ENCODE data around the gene AMPD3. TPM values are rescaled to one million over a fixed set of nuclear protein-coding genes. Genes with fewer than 3 reads are reported as not detected.

The AMPD3 gene
- total RNA-seq, 1 experiment from 2014 or later: 0.19 TPM

GRCh38 chr11:10522921-10523320, 67.9 kb downstream of the AMPD3 start:
- no TSS peak for BruUV-seq (replicated peaks)
- Histone ChIP-seq H3K4me3 (ENCODE audit: low read depth, low read length, poor library complexity, severe bottlenecking) (no peak overlapping the region), H3K9me3 (ENCODE audit: low read depth, low read length, poor library complexity, severe bottlenecking) (no peaks in the 10 kb centered on the region), H3K36me3 (ENCODE audit: insufficient read depth, low read length, poor library complexity, severe bottlenecking) (peaks cover 91% of the 10 kb centered on the region), H3K27ac (ENCODE audit: low read depth, low read length, poor library complexity, severe bottlenecking) (peak overlapping the region; percentile 11), H3K27me3 (replicated peaks; ENCODE audit: insufficient read depth, low read depth, low read length, poor library complexity) (no peaks in the 10 kb centered on the region), H3K4me1 (ENCODE audit: insufficient read depth, low read length, poor library complexity, severe bottlenecking) (peaks cover 20% of the 10 kb centered on the region)
- ChIA-PET POLR2A (ENCODE audit: low non-redundant PET) (interaction anchor here (0.7 kb wide), 1 partner anchor 9 kb away, joined by 3 read pairs; no protein-coding TSS in a partner anchor), CTCF (no interaction called here)
- intact Hi-C loops (cut with micrococcal nuclease; ENCODE audit: unreplicated experiment): no loop called here
- TF ChIP-seq CTCF (conservative IDR thresholded peaks at IDR 0.05; ENCODE audit: low read depth, low read length) (no peak), EZH2 (IDR thresholded peaks at IDR 0.05; ENCODE audit: borderline replicate concordance, low read depth, low read length, poor library complexity, severe bottlenecking) (no peak)
- DNase-seq (ENCODE audit: low spot score): no peak

DNA sequence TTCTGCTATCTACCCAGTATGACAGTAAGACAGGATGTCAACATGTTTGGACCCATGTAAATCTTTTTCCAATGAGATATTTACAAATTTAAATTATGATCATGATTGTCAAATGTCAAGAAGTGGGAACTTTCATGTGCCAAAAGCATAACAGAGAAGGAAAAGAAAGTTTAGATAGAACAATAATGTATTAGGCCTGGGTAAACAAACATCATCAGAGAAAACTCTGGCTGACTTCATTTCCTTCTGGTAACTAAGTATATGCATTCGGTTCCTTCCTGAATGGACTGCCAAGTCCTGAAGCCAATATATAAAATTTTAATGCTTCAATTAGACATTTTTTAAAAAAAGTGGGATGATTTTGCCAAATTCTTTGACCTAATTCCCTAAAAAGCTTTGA, 69.4 kb downstream of the AMPD3 start:
- ChIA-PET CTCF (no interaction called here), POLR2A (ENCODE audit: low non-redundant PET) (no interaction called here)
- TF ChIP-seq EZH2 (IDR thresholded peaks at IDR 0.05; ENCODE audit: borderline replicate concordance, low read depth, low read length, poor library complexity, severe bottlenecking) (no peak), CTCF (conservative IDR thresholded peaks at IDR 0.05; ENCODE audit: low read depth, low read length) (no peak)
- Histone ChIP-seq H3K4me1 (ENCODE audit: insufficient read depth, low read length, poor library complexity, severe bottlenecking) (peaks cover 31% of the 10 kb centered on the region), H3K27ac (ENCODE audit: low read depth, low read length, poor library complexity, severe bottlenecking) (no peak overlapping the region), H3K27me3 (replicated peaks; ENCODE audit: insufficient read depth, low read depth, low read length, poor library complexity) (no peaks in the 10 kb centered on the region), H3K4me3 (ENCODE audit: low read depth, low read length, poor library complexity, severe bottlenecking) (no peak overlapping the region), H3K9me3 (ENCODE audit: low read depth, low read length, poor library complexity, severe bottlenecking) (no peaks in the 10 kb centered on the region), H3K36me3 (ENCODE audit: insufficient read depth, low read length, poor library complexity, severe bottlenecking) (peaks cover 89% of the 10 kb centered on the region)
- no peak for DNase-seq (ENCODE audit: low spot score)
- no TSS peak for BruUV-seq (replicated peaks)
- intact Hi-C loops (cut with micrococcal nuclease; ENCODE audit: unreplicated experiment): no loop called here

- ChIA-PET POLR2A (ENCODE audit: low non-redundant PET) (no interaction called here), CTCF (no interaction called here)
- Histone ChIP-seq H3K36me3 (ENCODE audit: insufficient read depth, low read length, poor library complexity, severe bottlenecking) (peaks cover 91% of the 10 kb centered on the region), H3K27me3 (replicated peaks; ENCODE audit: insufficient read depth, low read depth, low read length, poor library complexity) (no peaks in the 10 kb centered on the region), H3K27ac (ENCODE audit: low read depth, low read length, poor library complexity, severe bottlenecking) (peak overlapping the region; percentile 11), H3K4me3 (ENCODE audit: low read depth, low read length, poor library complexity, severe bottlenecking) (no peak overlapping the region), H3K9me3 (ENCODE audit: low read depth, low read length, poor library complexity, severe bottlenecking) (no peaks in the 10 kb centered on the region), H3K4me1 (ENCODE audit: insufficient read depth, low read length, poor library complexity, severe bottlenecking) (peaks cover 31% of the 10 kb centered on the region)
- no peak for DNase-seq (ENCODE audit: low spot score)
- BruUV-seq (replicated peaks): no TSS peak
- intact Hi-C loops (cut with micrococcal nuclease; ENCODE audit: unreplicated experiment): no loop called here
- TF ChIP-seq EZH2 (IDR thresholded peaks at IDR 0.05; ENCODE audit: borderline replicate concordance, low read depth, low read length, poor library complexity, severe bottlenecking) (no peak), CTCF (conservative IDR thresholded peaks at IDR 0.05; ENCODE audit: low read depth, low read length) (no peak)
These were observed 72.2 kb downstream of the AMPD3 start for GRCh38 chr11:10526974-10527918.
